GM15510 (cell line): ENCODE results near the gene SEC22A.

Experiments used
- POLR2A ChIP-seq: IDR thresholded peaks from 3 replicates; pipeline ENCODE4 v1.6.1; 2011; ENCODE audit warnings: borderline replicate concordance; ENCODE audit not compliant: insufficient read length; ENCODE audit errors: extremely low read depth

The SEC22A gene

DNA sequence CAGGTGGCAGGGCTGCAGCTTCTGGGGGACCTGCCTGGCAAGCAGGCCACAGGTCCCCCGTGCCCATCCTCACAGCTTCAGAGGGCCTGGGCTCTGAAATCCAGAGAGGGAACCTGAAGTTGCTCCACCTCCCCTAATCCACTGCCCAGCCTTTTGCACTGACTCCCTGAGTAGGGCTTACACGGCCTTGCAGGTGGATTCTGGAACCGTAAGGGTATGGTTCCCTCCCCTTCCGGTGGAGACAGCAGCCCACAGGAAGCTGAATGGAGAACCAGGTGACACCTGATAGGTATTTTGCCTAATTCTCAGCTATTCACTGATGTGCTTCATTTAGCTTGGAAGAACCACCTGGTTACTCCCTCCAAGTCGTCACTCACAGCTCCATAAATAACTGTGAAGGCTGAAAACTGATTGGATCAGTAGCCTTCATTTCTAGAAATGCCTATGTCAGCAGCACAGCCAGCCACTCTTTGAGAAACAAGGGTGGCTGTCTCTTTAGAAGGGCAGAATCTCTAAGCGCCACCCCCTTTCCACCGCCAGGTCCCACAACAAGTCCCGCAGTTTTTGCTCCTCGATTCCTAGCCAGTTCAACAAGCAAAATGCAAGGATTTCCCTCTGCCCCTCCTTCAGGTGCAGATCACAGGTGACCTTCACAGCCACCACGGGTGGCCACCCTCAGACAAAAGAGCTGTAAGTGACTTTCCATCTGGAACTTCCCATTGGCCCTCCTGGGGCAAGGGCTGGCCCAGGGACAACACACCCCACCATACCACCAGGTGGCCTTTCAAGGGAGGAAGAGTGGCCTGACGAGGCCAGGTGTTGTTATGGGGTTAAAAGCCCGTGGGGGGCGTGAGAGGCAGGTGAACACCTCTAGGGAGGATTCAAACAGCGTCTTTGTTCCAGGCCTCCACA lies 112.9 kb downstream of the SEC22A start:
- TF ChIP-seq POLR2A: no peak

GRCh38 chr3:123315271-123315595 lies 113.5 kb downstream of the SEC22A start:
- no peak for TF ChIP-seq POLR2A

GRCh38 chr3:123317716-123318115 lies 116.0 kb downstream of the SEC22A start:
- TF ChIP-seq POLR2A: no peak

DNA sequence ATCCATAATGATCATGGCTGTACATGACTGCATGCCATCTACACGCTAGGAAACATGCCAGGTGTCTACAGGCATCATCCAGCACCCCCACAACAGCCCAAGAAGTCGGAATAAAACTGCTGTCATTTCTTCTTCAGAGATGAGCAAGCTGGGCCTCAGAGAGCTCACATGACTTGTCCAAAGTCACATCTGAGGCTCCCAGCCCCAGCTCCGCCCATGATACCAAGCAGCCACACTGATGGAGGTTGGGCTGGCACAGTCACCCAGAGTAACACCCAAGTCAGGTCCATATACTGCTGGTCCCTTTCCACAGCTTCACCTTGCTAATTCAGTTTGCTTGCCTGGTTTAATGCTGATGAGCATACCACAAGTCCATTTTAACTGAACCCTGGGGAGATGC lies 116.6 kb downstream of the SEC22A start:
- no peak for TF ChIP-seq POLR2A

GRCh38 chr3:123319760-123320159 lies 118.0 kb downstream of the SEC22A start:
- no peak for TF ChIP-seq POLR2A

DNA sequence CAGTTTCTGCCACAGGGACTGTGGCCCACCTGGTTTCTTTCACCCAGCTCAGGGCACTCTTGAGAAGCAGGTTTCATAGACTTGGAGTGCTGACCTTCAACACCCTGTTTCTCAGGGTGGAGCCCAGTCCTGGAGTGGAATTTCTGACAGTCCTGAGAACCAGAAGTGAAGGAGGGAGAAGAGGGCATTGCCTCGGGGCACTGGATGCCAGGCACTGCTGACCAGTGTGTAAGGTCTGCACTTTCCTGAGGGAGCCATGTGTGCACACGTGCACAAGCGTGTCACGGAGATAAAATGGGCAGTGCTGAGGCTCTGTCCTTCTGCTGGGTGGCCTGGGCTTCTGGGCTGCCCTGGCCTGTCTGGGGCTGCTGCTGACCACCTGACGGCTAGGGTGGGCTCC lies 118.5 kb downstream of the SEC22A start:
- TF ChIP-seq POLR2A: no peak

DNA sequence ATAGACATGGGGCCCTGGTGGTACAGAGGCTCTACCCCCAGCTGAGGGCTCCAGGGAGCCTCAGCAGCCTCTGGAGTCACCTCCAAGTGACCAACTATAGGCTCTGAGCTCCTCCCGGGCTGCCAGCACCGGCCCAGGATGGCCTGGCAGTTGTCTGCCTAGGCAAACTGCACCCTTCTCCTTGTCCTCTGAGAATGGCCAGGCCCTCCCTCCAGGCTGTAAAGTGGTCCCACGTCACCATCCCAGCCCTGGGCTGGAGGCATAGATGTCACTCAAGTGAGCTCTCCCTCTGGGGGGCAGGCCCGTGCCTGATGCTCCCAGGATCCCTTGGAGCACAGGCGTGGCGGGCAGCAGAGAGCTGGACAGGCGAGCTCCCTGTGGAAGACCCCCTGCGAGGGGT lies 120.1 kb downstream of the SEC22A start:
- no peak for TF ChIP-seq POLR2A

DNA sequence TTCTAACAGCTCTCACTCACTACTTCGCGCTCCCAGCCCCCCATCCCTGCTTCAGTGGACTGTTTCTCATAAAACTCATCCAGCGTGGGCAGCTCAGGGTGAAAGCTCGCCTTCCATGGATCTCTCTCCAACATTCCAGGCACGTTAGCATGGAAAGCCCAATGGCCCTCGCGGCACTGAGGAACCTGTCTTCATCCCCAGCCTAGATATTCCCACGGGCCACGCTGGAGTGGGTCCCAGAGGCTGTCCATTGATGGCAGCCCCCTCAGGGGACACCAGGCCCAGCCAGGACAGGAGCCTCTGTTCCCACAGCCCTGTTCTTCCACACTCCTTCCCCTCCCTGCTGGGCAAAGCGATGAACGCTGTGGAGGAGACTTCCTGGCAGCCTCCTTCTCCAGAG lies 121.1 kb downstream of the SEC22A start:
- no peak for TF ChIP-seq POLR2A
